GM18507 (cell line): ENCODE results near the gene CPEB3.
"Not testable (repeated sequence)": the region's sequence is repeated elsewhere in the genome, so short reads cannot be mapped to it uniquely, and the experiment has no call there.

Experiments
- DNase-seq: peaks from one replicate; pipeline ENCODE4 v3.0.0; 2011; ENCODE audit warnings: low read depth; ENCODE audit not compliant: insufficient read length; ENCODE audit errors: extremely low spot score
- FAIRE-seq: peaks from 2 replicates; lab custom pipeline; 2011; peaks lifted over from hg19 to GRCh38; lab: Jason Lieb, UNC

The CPEB3 gene

GRCh38 chr10:92068900-92069299 is 222.0 kb downstream of the CPEB3 start:
- FAIRE-seq: no peak
- DNase-seq: no peak

GRCh38 chr10:92066386-92066785 is 224.5 kb downstream of the CPEB3 start:
- no peak for DNase-seq
- FAIRE-seq: no peak

- DNase-seq: no peak
- FAIRE-seq: no peak
Observed at GRCh38 chr10:92064506-92064905, 226.4 kb downstream of the CPEB3 start.

GRCh38 chr10:92062273-92062672 is 228.6 kb downstream of the CPEB3 start:
- DNase-seq (no peak), FAIRE-seq (no peak)

GRCh38 chr10:92054807-92055206 is 236.1 kb downstream of the CPEB3 start:
- DNase-seq (no peak), FAIRE-seq (no peak)

- FAIRE-seq (no peak), DNase-seq (no peak)
Observed at GRCh38 chr10:92052741-92053140, 238.1 kb downstream of the CPEB3 start.

- FAIRE-seq: no peak
- DNase-seq: no peak
Observed at GRCh38 chr10:92052088-92052487, 238.8 kb downstream of the CPEB3 start.

GRCh38 chr10:92047215-92047614 is 243.7 kb downstream of the CPEB3 start:
- DNase-seq (no peak), FAIRE-seq (no peak)

GRCh38 chr10:92045641-92046106 is 245.2 kb downstream of the CPEB3 start:
- FAIRE-seq: no peak
- DNase-seq: no peak

GRCh38 chr10:92042541-92042940 is 248.3 kb downstream of the CPEB3 start:
- DNase-seq (no peak), FAIRE-seq (no peak)

GRCh38 chr10:92038949-92039348 is 251.9 kb downstream of the CPEB3 start:
- FAIRE-seq (no peak), DNase-seq (no peak)

- DNase-seq, FAIRE-seq: not testable (repeated sequence)
Observed at GRCh38 chr10:92033070-92033469, 257.8 kb downstream of the CPEB3 start.

GRCh38 chr10:92031580-92031979 is 259.3 kb downstream of the CPEB3 start:
- no peak for FAIRE-seq
- no peak for DNase-seq

- FAIRE-seq: no peak
Observed at GRCh38 chr10:92027141-92027540, 263.7 kb downstream of the CPEB3 start.

GRCh38 chr10:92025340-92025739 is 265.5 kb downstream of the CPEB3 start:
- DNase-seq, FAIRE-seq: not testable (repeated sequence)

More at GRCh38 chr10:92027141-92027540, 263.7 kb downstream of the CPEB3 start:
- DNase-seq: no peak

GRCh38 chr10:92024700-92025099 is 266.2 kb downstream of the CPEB3 start:
- FAIRE-seq (no peak), DNase-seq (no peak)

GRCh38 chr10:92014620-92015019 is 276.3 kb downstream of the CPEB3 start:
- FAIRE-seq (no peak), DNase-seq (no peak)

- FAIRE-seq: no peak
- no peak for DNase-seq
Observed at GRCh38 chr10:92011560-92012214, 279.2 kb downstream of the CPEB3 start.

GRCh38 chr10:92010047-92010735 is 280.7 kb downstream of the CPEB3 start:
- DNase-seq: no peak
- no peak for FAIRE-seq

- FAIRE-seq (no peak), DNase-seq (no peak)
Observed at GRCh38 chr10:92009445-92009844, 281.4 kb downstream of the CPEB3 start.

GRCh38 chr10:92005978-92006377 is 284.9 kb downstream of the CPEB3 start:
- no peak for FAIRE-seq
- no peak for DNase-seq
